Activated CD8-positive, alpha-beta memory T cell treated with anti-CD3 and anti-CD28 coated beads, Interleukin-2, amount 50 U/mL, for 24 hours (primary cell): ENCODE results near the gene ZNF280D.

Experiments
- DNase-seq: peaks from one replicate; pipeline ENCODE4 v3.0.0-alpha.2; 2020; ENCODE audit errors: extremely low read depth

The ZNF280D gene

DNA sequence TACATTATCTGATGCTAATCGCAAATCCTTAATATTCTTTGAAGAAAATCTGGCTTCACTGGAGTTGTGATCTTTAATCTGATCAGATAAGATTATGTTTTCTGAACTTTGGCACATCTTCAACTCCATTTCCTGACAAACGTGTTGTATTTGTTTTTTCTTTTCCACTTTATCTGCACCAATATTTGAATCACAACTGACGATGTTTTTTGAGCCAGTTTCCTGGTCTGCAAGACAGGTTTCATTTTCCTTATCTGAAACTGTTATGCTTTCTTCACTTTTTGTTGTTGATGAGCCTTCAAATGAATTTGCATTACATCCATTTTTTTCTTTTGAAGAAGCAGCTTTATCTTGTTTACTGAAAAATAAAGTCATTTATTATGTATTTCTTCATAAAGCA is 101.5 kb downstream of the ZNF280D start:
- no peak for DNase-seq

DNA sequence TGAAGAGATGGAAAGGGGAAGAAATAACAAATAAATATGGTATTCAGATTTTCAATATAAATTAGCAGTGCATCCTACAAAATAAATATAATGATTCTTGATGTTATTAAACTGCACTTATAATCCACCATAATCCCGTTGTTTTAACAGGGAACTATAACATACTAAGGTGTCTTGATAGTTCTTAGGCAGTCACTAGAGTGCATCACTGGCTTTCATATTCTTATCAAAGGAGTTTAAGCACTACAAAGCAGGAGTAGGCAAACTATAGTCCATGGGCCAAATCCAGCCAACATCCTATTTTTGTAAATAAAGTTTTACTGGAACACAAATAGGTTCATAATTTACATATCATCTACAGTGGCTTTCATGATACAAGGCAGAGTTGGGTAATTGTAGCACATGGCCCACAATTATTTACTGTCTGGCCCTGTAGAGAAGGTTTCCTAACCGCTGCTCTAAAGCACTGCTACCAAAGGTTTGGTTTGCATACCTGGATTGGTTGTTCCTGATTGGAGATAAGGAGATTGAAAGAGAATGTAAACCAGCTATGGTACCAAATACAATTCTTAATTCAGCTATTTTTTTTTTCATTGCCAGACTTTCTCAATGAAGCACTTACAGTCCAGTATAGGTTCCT is 104.3 kb downstream of the ZNF280D start:
- no peak for DNase-seq

DNA sequence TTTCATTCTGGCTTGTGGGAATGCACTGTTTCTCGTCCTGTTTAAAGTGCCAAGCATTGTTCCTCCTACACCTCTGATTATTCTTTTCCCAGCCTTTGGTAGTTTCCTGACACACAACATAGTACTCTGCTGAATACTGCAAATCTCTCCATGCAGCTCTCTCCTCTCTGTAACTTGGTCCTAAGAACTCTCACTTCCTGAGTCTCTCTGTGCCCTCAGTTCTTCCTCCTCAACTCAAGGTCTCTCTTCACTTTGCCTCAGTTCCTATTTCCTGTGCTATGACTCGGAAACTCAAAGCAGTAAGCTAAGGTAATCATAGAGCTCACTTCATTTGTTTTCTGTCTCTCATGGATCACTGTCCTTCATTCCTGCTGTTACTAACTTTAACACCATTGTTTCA is 113.4 kb downstream of the ZNF280D start:
- no peak for DNase-seq

DNA sequence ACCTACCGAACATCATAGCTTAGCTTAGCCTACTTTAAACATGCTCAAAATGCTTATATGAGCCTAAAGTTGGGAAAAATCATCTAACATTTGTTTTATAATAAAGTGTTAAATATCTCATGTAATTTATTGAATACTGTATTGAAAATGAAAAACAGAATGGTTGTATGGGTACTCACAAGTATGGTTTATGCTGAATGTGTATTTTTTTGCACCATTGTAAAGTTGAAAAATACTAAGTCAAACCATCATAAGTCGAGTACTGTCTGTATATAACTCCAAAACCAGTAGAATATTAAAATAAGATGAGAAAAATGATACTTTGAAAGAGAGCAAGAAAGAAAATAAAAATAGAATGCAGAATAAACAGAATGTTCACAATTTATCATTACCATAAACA is 115.7 kb downstream of the ZNF280D start:
- DNase-seq: no peak

DNA sequence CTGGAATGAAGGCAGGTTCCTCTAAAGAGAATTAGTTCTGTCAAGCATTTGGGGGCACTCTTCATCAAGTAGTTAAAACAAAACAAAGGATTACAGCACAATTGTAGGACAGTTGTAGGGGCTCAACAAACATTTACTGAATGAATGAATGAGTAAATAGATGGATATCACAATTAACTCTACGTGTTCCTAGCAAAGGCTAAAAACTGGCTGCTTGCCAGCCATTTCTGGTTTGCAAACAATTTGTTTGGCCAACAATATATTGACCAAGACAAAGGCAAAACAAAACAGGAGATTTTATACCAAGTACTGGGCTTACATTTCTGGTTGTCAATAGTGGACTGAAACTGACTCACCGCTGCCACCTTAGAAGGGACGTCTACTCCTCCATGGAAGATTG is 116.8 kb downstream of the ZNF280D start:
- no peak for DNase-seq

DNA sequence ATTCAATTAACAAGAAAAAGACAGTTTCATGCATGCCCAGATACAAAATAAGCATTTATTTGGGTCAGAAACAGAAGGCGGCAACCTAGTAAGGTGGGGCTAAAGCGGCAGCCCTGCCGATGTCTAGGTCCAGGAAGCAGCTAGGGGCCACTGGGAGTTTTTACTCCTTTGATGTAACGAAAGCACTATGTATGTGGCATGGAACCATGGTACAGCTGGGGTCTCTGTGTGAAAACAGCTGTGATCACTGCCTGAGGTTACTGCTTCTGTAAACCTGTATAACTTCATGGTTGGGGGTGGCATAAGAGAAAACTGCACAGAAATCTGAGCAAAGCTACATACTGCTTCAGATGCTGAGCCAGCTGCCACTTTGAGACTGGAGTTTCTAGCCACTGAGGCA is 119.5 kb downstream of the ZNF280D start:
- no peak for DNase-seq

DNA sequence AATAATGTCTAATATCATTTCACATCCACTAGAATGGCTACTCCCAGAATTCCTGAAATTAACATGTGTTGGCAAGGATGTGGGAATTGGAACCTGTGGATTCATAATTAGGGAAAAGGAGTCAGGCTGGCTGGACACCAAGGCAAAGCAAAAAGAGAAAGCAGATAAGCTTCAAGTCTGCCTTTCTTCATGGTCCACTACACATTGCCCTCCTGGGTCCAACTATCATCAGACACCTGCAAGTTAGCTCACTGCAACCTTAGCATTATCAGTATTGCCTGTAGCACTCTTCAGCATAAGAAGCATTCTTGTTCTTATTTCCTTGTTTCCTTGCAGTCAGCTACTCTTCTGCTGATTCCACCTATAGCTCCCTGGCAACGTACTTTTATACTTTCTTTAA is 124.3 kb downstream of the ZNF280D start:
- no peak for DNase-seq

DNA sequence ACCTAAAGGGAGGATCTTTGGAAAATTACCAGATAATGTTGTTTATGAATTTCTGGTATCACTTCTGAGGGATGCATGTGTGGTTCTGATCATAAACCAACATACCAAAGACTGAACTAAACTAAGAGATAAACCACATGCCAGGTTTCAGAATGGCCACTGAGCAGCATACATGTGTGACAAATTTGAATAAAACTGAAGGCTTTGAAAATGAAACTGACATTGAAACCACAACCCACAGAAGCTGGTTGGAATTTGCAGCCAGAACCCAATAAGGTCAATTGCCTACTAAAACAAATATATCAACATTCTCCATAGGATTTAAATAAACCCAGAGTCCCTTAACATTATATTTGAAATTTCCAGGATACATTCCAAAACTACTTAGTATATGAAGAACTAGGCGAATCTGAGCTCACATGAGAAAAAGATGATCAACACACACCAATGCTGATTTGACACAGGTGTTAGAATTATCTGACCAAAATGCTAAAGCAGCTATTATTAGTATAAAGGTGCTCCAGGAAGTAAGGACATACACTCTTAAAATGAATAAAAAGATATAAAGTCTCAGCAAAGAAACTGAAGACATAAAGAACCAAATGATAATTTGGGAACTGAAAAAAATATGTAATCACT is 125.0 kb downstream of the ZNF280D start:
- no peak for DNase-seq

DNA sequence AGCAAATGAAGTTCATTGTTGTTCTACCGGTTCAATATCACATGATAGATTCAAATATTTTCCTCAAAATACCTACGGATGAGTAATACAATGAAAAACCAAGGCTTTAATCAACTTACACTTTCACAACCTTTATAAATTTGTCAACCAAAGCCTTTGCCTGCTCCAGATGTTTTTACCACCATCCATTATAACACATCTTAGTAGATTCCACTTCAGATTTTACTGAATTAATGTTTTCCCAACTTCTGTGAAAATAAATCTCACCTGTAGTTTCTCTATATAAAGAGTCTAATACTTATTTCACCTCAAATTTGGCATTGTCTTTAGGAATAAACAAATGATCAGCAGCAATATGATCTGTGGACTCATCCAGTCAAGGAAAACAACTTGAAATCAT is 131.1 kb downstream of the ZNF280D start:
- no peak for DNase-seq

DNA sequence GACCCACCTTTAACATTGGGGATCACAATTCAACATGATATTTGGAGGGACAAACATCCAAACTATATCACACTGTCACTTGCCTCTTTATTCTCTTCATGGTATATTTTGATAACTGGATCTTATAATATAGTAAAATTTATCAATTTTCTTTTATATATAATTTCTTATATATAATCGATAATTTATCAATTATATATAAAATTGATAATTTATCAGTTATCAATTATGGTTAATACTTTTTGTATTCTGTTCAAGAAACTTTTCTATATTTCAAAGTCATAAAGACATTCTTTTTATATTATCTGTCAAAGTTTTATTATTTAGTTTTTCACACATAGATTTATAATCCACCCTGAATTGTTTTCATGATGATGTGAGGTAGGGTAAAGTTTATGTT is 132.9 kb downstream of the ZNF280D start:
- DNase-seq: no peak

DNA sequence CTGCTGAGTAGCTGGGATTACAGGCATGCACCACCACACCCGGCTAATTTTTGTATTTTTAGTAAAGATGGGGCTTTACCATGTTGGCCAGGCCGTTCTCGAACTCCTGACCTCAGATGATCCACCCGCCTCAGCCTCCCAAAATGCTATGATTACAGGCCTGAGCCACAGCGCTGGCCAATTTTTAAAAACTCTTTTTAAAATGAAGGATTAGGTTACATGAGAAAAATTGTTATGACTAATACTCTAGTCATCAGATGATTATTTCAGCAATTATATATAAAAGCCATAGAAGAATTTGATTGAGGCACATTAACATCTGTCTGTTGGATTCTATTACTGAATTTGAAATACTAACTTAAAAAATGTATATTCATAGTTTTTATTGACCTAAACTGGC is 134.3 kb downstream of the ZNF280D start:
- DNase-seq: no peak

DNA sequence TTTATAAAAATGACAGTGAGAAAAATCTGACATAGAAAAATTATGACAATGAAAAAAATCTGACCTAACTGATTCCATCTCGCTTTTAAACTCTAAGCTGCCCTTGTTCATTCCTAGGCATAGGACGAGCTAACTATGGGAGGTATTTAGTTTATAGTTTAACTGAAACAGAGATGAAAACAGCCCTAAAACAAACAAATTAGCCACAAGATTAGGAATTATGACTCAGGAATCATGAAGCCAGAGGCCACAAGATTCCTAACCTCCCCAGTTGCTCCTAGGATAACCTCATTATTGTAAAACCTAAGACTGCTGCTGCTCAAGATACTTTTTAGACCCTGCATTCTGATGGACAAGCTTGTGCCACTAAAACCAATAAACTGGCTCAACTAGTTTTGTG is 145.6 kb downstream of the ZNF280D start:
- no peak for DNase-seq

DNA sequence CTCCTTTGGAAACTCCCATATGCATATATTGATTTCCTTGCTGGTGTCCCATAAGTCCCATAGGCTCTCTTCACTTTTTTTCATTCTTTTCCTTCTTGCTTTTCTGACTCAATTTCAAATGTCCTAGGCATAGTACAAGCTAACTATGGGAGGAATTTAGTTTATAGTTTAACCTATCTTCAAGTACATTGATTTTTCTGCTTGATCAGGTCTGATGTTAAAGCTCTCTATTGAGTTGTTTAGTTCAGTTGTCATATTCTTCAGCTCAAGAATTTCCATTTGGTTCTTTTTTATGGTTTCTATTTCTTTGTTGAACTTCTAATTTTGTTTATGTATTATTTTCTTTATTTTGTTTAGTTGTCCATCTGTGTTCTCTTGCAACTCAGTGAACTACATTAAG is 147.1 kb downstream of the ZNF280D start:
- no peak for DNase-seq

DNA sequence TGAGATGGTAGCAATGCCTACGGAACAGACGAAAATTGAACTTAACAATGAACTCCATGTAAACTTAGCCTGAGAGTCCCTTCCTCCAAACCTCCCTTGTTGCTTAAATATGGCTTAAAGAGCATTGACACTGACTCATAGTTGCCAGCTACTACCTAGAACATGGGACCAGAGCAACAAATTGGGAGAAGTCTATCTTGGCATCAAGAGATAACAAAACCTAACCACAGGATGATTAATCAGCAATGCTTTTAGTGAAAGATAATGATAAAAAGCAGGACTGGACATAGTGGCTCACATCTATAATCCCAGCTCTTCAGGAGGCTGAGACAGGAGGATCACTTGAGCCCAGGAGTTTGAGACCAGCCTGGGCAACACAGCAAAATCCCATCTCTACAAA is 150.5 kb downstream of the ZNF280D start:
- DNase-seq: no peak
